Astrocyte of the cerebellum (primary cell): ENCODE data around the gene TEX51.

ENCODE experiments used
- DNase-seq: peaks from one replicate; pipeline ENCODE4 v3.0.0-alpha.2; 2011; ENCODE audit warnings: low read depth
- H3K4me3 ChIP-seq: 2 replicates; pipeline ENCODE4 v1.5.1; 2011; ENCODE audit warnings: mild to moderate bottlenecking, low read depth, low read length, moderate library complexity
- in situ Hi-C: cut with HindIII; loops from 2 replicates; pipeline ENCODE4 v1.10.0; 2017; ENCODE audit warnings: low sequenced_read_pairs
- TF ChIP-seq, protein P1 (sequence below): IDR thresholded peaks from 2 replicates; pipeline ENCODE4 v1.5.1; 2012; ENCODE audit warnings: low read length, low read depth, moderate library complexity, mild to moderate bottlenecking; ENCODE audit errors: missing control alignments

Gene TEX51

DNA sequence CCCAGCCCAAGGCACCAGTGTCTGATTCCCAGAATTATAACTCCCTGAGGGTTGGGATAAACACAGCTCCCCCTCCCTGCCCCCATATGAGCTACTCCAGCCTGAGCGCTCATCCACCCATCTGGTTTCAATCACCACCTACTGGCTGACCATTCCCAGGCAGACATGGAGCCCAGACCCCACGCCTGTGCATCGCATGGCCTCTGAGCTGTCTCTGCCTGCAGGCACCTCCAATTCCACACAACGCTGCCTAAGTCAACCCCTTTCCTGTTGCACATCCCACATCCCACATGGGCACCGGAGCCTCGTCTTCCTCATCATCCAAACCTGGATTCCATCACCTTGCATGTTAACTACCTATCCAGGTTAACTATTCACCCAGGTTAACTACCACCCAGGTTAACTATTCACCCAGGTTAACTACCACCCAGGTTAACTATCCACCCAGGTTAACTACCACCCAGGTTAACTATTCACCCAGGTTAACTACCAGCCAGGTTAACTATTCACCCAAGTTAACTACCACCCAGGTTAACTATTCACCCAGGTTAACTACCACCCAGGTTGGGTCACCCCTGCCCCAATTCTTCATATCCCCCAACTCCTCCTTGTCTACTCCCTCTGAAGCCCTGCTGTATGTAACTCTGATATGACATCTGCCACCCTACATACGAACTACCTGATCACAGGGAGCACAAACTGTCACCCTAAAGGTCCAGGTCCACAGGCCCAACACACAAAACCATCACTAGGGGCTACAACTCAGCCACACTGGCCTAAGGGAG, 47.8 kb downstream of the TEX51 start:
- no peak overlapping the region for H3K4me3 ChIP-seq
- no peak for DNase-seq
- in situ Hi-C loops, result no loop called here
- TF ChIP-seq, protein P1, sequence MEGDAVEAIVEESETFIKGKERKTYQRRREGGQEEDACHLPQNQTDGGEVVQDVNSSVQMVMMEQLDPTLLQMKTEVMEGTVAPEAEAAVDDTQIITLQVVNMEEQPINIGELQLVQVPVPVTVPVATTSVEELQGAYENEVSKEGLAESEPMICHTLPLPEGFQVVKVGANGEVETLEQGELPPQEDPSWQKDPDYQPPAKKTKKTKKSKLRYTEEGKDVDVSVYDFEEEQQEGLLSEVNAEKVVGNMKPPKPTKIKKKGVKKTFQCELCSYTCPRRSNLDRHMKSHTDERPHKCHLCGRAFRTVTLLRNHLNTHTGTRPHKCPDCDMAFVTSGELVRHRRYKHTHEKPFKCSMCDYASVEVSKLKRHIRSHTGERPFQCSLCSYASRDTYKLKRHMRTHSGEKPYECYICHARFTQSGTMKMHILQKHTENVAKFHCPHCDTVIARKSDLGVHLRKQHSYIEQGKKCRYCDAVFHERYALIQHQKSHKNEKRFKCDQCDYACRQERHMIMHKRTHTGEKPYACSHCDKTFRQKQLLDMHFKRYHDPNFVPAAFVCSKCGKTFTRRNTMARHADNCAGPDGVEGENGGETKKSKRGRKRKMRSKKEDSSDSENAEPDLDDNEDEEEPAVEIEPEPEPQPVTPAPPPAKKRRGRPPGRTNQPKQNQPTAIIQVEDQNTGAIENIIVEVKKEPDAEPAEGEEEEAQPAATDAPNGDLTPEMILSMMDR, result no peak

DNA sequence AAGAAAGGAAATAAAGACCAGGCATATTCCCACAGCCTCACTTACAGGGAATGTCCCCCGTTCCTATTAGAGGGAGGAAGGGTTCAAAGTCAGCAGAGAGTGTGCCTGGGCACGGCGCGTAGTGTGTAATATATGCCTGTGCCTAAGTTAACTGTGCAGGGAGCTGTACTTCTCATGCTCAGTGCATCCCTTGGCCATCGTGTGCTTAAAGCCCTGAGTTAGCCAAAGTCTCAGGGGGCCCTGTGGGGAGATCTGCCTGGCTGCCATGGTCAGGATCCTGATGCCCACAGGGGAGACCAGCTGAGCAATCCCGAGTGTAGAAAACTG, 48.4 kb downstream of the TEX51 start:
- in situ Hi-C loops, result no loop called here

DNA sequence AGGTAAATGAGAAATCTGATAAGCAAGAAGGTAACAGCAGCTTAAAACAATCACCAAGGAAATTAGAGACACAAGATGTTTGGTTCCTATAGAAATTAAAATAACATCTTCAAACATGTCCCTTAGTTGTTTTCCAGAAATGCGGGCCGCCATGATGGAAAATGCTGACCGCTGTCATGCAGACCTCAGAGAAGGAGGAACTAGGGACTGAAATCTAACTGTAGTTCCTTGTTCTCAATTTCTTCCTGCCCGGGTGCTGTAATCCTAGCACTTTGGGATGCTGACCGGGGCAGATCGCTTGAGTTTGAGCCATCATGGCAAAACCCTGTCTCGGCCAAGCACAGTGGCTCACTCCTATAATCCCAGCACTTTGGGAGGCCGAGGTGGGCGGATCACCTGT, 51.1 kb downstream of the TEX51 start:
- no peak overlapping the region for H3K4me3 ChIP-seq
- TF ChIP-seq, protein P1, result no peak
- no peak for DNase-seq
- in situ Hi-C loops, result no loop called here

More for the DNA sequence above, 48.4 kb downstream of the TEX51 start:
- H3K4me3 ChIP-seq, result no peak overlapping the region
- TF ChIP-seq, protein P1, result no peak
- DNase-seq, result no peak

DNA sequence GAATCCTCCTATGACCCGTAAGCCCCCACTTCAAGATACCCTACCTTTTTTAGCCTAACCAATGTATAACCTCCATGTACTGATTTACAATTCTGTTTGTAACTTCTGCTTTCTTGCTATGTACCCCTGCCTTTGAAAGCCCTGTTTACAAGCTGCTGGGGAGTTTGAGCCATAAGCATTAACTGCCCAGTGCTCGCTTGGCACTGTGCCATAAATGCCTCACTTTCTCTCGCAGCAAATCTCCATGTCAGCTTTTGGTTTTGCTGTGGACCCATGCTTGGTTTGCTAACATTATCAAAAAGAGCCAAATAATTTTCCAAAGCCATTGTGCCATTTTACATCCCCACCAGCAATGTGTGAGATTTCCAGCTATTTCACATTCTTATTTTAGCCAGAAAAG, 51.8 kb downstream of the TEX51 start:
- TF ChIP-seq, protein P1, result no peak
- no peak for DNase-seq
- no peak overlapping the region for H3K4me3 ChIP-seq
- in situ Hi-C loops, result no loop called here
